Left ventricle myocardium superior (tissue), 1 donor: ENCODE results near the gene HSP90AA1. TPM values are rescaled to one million over a fixed set of nuclear protein-coding genes. Genes with fewer than 3 reads are reported as not detected.
"Not testable (repeated sequence)": the region's sequence is repeated elsewhere in the genome, so short reads cannot be mapped to it uniquely, and the experiment has no call there.

ENCODE experiments used
- ATAC-seq: fragments of 200-7000 bp; cut with Tn5 transposase; one replicate; pipeline ENCODE4 v1.9.1; 2020; ENCODE audit warnings: mild to moderate bottlenecking, moderate library complexity
- DNase-seq: peaks from one replicate; pipeline ENCODE4 v3.0.0-alpha.2; 2020
- intact Hi-C: fragments of 100-400 bp; cut with micrococcal nuclease; formaldehyde crosslinking; loops from one replicate; pipeline ENCODE4 v1.11.0; 2022
- total RNA-seq: library from RNA; stranded (reverse); fragmentation: NEBNext Ultra II Directional; extraction: Animal tissue kit (Norgen Biotek cat#: 25700); gene quantifications from one replicate; pipeline ENCODE4 v1.2.1, GENCODE V29; 2021
- donor health status: DM: no; HTN: yes; CAD: no; lungs with severe emphysema.

The HSP90AA1 gene
- total RNA-seq, 1 donor from 2014 or later, result 467 TPM

DNA sequence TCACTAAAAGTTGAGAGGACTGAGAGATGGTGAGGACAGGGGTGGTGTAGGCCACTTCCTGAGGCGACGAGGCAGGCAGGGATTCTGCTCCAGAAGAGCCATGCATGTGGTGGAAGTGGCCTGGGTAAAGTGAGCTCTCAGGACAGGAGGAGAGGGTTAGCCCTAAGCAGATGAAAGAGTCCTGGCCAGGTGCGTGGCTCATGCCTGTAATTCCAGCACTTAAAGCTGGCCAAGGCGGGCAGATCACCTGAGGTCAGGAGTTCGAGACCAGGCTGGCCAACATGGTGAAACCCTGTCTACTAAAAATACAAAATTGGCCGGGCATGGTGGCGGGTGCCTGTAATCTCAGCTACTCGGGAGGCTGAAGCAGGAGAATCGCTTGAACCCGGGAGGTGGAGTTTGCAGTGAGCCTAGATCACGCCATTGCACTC is 8.5 kb downstream of the HSP90AA1 start:
- ATAC-seq, DNase-seq, intact Hi-C loops: not testable (repeated sequence)

DNA sequence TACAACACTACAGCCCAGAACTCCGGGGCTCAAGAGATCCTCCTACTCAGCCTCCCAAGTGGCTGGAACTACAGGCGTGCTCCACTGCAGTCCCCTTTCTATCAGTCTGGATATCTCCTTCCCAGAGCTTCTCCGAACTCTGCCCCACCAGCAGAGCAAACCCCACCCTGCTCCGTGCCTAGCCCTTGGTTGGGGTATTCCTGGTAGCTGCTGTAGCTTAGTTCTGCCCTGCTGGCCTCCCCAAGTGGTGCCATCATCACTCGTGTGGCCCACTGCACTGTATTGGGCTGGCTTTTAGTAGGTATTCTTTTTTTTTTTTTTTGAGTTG is 9.5 kb downstream of the HSP90AA1 start:
- DNase-seq (no peak), ATAC-seq (no peak)
- intact Hi-C loops, result no loop called here

DNA sequence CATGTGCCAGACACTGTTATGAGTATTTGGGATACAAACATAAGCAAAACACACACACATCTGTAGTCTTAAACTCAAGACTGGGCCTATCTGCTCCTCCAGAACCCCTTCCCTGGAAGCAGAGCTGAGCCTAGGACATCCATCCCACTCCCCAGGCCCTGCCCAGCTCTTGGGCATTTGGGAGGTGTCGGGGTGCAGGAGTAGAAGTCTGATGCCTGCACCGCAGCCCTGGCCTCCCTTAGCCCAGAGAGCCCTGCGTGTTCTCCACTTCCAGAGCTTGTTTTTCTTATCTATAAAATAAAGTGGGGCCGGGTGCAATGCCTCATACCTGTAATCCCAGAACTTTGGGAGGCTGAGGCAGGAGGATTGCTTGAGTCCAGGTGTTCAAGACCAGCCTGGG is 11.7 kb downstream of the HSP90AA1 start:
- intact Hi-C loops, result no loop called here
- no peak for ATAC-seq
- DNase-seq, result no peak

DNA sequence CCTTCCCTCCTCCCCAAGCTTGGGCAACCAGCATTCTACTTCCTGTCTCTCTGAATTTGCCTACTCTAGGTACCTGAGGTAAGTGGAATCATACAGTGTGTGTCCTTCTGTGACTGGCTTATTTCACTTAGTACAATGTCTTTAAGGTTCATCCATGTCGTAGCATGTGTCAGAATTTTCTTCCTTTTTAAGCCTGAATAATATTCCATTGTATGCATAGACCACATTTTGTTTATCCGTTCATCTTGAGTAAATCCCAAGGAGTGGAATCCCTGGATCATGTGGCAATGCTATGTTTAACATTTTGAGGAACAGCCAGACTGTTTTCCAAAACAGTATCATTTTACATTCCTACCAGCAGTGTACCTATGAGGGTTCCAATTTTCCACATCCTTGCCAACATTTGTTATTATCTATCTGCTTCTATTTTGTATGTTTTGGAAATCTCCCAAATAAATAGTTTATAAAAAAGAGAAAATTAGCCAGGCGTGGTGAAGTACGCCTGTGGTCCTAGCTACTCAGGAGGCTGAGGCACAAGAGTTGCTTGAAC is 12.4 kb downstream of the HSP90AA1 start:
- intact Hi-C loops, result no loop called here
- DNase-seq (no peak), ATAC-seq (no peak)

DNA sequence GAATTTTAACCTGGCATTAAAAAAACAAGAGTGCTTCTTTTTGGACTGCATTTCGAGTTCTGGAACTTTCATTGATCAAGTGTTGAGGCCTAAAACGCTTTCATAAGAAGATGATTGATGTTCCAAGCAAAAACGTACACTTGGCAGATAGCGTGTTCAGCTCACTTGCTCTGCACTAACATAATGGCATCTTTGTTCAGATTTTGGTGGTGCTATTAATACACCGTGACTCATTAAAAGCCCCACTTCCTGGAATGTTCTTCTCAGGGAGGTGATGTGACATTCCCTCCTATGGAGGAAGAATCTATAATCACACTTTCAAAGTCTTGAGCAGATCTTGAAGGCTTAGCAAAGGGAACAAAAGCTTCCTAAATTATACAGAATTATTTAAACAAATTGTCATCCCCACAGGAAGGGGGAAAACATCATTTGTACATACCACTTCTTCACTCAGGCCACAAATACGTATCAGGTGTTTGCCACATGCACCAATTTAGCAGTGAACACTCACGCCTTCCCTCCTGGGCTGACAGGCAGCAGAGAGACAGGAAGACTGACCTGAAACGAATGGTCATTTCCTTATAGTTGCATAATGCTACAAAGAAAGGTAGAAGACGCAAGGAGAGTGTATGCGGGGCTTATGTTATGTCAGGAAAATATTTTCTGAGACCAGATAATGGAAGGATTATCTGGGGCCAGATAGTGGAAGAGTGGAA is 15.4 kb downstream of the HSP90AA1 start:
- DNase-seq (no peak), ATAC-seq (no peak)
- intact Hi-C loops, result no loop called here

DNA sequence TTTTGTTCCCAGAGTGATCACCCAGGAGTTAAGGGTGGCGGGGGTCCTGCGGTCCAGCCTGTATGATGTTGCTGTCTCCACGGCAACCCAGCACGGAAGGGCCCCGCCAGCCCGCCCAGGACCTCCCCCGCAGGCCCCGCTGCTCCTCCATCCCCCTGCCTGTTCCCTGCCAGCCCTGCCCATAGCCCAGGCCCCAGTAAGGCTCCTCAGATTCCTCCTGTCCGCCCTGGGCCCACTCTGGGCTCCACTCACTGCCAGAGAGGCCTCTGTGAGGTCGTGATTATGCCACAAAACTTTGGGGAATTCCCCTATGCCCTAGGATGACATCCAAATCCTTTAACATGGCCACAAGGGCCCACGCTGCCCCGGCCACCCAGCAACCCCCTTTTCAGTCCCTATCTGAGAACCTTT is 20.8 kb downstream of the HSP90AA1 start:
- intact Hi-C loops, result no loop called here
- no peak for DNase-seq
- ATAC-seq, result no peak

DNA sequence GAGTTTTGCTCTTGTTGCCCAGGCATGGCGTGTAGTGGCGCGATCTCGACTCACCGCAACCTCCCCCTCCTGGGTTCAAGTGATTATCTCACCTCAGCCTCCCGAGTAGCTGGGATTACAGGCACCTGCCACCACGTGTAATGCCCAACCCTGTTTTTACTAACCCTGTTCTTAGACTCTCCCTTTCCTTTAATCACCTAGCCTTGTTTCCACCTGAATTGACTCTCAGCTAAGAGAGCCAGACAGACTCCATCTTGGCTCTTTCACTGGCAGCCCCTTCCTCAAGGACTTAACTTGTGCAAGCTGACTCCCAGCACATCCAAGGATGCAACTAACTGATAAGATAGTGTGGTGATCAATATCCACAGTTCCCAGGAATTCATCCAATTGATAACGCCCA is 22.3 kb downstream of the HSP90AA1 start:
- intact Hi-C loops, ATAC-seq, DNase-seq: not testable (repeated sequence)

DNA sequence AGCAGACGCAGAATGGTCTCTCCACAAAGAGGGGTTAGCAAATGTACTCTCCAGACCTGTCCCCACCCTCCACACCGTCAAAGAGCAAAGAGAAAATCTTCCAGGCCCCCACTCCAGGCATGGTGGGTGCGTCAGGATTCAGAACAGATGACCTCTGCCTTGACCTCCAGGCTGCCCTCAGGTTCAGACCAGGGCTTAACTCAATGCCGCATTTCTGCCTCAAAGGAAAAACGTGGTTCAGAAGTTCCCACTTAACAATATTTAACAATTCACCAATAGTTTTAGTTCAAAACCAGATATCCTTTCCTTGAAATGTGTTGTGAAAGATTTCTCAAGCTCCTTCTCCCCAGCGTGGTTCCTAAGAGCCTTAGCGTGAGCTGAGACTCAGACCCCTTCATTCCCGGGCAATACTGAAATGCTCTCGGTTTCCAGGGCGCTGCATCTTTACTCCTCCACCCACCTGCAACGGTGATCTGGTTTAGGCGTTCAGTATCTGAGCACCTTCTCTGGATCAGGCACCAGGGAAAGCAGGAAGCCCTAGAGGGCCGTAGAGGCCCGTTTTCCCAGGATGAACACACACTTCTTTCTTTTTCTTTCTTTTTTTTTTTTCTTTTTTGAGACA is 22.9 kb downstream of the HSP90AA1 start:
- intact Hi-C loops, result no loop called here
- DNase-seq (no peak), ATAC-seq (no peak)

DNA sequence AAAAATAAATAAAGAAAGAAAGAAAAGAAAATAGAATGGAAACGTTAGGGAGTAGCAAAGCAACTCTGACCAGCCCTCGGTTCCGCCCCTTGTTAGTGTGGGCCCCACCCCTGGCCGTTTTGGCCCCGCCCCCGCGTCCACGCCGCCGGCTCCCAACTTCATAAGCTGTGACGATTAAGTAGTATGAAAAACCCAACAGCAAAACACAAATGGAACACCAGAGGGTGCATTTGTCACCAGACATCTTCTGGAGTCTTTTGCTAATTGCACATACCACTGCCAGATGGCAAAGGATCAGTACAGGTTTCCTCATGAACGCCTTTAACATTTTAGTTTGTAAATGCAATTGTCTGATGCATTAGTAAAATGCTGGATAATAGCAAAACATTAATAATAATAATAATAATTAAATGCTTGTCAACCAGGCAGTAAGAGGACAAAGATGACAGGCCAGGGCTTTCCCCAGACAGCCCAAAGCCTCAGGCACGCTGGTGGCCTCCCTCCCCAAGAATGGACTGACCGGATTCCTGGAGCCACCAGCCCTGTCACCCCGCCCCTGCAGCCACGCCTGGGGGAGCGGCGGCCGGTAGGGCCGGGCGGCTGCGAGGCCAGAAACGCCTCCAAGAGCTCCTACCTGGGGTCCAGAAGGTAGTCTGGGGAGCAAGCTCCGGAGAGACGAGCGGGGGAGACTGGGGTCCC is 23.6 kb downstream of the HSP90AA1 start:
- DNase-seq (peak; percentile 91), ATAC-seq (peak; percentile 96)
- intact Hi-C loops, result no loop called here

DNA sequence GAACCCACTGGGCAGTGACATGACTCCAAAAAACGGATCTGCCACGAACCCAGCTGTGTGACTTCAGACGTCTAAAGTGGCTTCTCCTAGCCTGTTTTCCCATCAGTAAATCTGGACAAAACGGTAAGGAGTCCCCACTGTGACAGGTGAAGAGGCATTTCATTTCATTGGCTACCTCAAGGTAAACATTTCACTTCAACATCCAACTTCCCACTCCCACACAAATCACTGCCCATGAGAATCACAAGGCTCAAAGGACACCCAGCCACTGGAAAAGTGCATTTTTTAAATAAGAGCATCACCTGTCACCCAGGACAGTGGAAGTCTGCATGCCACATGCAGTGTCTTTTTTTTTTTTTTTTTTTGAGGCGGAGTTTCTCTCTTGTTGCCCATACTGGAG is 27.9 kb downstream of the HSP90AA1 start:
- ATAC-seq (no peak), DNase-seq (no peak)
- intact Hi-C loops, result no loop called here

DNA sequence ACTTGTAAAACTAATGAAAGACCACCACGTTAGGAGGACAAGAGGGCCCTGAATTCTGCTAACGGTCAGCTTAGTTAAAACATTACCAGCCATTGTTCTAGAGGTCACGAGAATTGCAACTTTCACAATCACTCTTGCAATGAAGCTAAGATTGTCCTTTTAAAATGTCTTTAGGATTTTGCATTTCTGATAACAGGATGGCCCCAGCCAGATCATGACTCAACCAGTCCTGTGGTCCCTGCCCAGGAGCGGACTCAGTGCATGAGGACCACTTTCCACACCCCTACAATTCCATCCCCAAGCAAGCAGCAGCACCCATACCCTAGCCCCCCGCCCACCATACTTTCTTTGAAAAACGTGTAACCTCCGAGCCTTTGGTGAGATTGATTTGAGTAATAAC is 28.7 kb downstream of the HSP90AA1 start:
- ATAC-seq (no peak), DNase-seq (no peak)
- intact Hi-C loops, result no loop called here

DNA sequence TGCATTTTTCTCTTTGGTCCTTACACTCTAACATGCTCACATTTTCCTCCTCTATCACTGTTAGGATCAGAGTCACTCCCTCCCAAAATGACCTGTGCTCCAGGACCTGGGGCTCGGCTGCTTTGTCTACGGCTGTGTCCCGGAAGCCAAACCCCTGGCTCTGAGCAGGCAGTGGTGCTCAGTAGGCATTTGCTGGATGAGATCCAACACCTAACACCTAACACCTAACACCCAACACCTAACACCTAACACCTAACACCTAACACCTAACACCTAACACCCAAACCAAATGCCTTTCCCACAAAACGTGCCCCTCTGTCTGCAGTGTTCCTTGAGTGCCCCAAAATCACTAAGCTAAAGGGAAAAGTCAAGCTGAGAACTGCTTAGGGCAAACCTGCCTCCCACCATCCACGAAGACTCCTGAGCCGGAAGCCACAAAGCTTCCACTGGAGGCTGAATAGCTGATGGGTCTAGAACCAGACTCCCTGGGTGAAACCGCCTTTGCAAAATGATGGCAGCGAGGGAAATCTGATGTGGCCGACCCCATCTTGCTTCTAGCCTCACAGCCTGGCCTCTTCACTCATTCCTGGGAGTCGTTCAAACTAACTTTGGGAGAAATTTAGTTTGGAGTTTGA is 29.2 kb downstream of the HSP90AA1 start:
- no peak for ATAC-seq
- intact Hi-C loops, result no loop called here
- DNase-seq, result no peak

DNA sequence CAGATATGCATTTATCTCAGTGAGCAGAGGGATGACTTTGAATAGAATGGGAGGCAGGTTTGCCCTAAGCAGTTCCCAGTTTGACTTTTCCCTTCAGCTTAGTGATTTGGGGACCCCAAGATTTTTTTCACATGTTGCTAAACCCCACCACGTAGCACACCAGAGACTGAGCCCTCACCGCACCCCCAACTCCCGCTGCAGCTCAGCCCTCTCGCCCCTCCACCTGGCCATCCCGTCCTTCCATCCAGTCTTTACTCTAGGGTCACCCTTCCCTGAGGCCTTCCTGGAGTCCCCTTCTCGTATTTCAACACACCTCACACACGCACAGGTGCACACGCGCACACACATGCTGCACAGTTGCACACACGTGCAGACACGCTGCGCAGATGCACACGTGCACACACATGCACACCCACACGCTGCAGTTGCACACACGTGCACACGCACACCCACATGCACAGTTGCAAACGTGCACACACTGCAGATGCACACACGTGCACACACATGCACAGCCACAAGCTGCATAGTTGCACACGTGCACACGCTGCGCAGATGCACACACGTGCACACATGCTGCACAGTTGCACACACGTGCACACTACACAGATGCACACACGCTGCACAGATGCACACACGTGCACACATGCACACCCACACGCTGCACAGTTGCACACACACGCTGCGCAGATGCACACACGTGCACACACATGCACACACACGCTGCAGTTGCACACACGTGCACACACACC is 30.0 kb downstream of the HSP90AA1 start:
- DNase-seq (no peak), ATAC-seq (no peak)
- intact Hi-C loops, result no loop called here

DNA sequence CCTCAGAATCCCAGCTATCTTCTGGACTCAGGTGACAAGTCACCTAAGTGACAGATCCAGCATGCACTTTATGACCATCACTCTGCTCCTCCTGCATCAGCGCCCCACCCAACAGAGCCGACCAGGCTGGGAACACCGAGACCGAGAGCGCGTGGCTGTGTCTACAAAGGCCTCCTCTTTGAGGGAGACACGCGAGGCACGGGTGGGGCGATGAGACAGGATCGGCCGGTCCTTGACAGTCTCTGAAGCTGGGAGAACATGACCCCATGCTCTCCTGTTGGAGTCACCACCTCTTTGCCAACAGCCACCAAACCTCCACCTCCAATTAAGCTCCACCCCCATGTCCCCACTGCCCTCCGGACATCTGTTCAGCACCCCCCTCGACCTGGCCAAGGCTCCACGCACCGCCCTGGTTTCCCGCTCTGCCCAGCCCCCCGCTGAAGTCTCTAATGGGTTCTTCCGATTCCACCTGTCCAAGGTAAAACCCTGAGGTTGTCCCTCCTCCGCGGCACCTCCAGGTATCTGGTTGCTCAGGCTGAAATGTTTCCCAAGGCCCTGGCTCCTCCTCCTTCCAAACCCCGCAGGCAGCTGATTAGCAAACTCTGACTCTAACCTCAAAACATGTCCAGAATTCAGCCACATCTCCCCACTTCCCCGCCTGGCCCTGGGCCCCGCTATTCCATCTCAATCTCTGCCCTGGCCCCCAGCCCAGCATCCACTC is 31.5 kb downstream of the HSP90AA1 start:
- intact Hi-C loops, result no loop called here
- no peak for ATAC-seq
- DNase-seq, result no peak

DNA sequence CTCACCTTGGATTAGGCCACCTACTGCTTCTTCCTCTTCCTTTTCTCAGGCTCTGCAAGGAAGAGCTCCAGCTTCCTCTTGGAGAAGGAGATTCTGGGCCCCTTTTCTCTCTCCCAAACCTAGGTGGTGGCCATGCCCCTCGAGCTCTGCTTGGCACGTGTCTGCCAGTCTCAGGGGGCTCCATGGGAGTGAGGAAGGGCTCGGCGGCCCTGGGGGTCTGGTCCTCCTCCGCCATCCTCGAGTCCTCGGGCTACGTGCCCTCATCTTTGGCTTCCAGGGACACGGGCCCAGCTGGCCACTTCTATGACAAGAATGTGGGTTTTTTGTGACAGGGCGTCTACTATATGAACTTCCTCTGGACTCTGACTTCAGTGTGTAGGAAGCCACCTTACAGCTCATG is 34.3 kb downstream of the HSP90AA1 start:
- ATAC-seq (no peak), DNase-seq (no peak)
- intact Hi-C loops, result no loop called here

DNA sequence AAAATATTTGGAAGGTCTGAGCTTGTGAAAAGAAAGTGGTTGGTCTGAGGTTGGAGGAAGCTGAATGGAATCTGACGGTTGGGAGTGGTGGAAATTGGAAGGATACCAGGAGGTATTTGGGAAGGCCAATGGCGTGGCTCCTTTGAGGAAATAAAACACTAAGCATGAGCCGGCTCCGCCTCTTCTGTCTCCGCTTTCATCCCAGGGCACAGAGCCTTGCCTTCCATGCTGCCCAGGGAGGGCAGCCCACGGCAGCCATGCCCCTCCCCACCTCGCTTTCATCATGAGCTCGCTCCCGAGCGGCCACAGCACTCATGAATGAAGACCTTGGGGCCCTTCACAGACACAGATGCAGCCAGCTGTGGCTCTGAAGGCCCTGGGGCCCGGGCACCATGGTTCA is 36.2 kb downstream of the HSP90AA1 start:
- intact Hi-C loops, result no loop called here
- ATAC-seq (no peak), DNase-seq (no peak)

DNA sequence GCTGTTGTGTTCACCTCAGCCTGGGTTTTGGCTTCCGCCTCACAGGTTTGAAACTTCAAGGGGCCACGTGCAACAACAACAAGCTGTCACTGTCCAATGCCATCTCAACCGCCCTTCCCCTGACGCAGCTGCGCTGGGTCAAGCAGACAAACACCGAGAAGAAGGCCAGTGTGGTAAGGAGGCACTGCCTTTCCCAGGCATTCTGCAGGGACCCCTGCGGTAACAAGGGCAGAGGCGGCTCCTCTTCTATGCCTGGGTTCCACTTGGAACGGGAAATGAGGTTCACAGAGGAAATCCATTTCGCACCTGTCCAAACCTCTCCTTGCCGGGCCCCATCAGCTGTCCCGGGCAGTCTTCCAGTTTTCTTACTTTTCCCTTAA is 36.8 kb downstream of the HSP90AA1 start:
- ATAC-seq (no peak), DNase-seq (no peak)
- intact Hi-C loops, result no loop called here

DNA sequence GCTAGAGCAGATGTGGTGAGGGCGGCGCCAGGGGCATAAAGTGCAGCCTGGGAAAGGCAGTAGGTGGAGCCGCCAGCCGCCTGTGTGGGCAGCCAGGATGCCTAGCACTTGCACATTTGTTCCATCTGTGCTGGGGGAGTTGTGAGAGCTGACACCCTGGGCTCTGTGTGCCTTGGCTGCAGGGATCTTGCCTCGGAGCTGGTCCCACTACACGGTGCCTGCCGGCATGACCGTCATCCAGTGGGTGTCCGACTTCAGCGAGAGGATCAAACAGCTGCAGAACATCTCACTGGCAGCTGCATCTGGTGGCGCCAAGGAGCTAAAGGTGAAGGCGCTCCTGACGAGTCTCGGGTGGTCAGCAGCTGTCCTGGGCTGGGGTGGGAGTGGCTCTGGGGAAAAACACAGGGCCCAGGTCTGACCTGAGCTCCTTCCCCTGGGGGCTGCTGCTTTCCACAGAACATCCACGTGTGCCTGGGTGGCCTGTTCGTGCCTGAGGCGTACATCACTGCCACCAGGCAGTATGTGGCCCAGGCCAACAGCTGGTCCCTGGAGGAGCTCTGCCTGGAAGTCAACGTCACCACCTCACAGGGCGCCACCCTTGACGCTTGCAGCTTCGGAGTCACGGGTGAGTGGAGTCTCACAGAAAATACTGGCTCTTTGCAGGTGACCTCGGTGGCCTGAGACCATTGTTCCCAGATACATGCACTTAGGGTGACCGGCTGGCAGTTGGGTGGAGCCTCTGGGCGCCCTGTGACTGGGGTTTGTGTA is 37.4 kb downstream of the HSP90AA1 start:
- ATAC-seq, result no peak
- intact Hi-C loops, result no loop called here

More for the DNA sequence above, 37.4 kb downstream of the HSP90AA1 start:
- DNase-seq, result no peak
